Measurements from ENCODE around the gene CLNS1A. TPM values are rescaled to one million over a fixed set of nuclear protein-coding genes. Genes with fewer than 3 reads are reported as not detected.

The CLNS1A gene, protein sequence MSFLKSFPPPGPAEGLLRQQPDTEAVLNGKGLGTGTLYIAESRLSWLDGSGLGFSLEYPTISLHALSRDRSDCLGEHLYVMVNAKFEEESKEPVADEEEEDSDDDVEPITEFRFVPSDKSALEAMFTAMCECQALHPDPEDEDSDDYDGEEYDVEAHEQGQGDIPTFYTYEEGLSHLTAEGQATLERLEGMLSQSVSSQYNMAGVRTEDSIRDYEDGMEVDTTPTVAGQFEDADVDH
- polyA plus RNA-seq (2012; ENCODE audit: insufficient read length, low read depth): 97.8 TPM

GRCh38 chr11:77637345-77638165 lies at the start of gene CLNS1A:
Gene CLNS1A (minus strand): TSS chr11:77637794. CDS start chr11:77637714, 80 bp downstream.
- TF ChIP-seq FOXP2 (optimal IDR thresholded peaks at IDR 0.05; ENCODE audit: borderline replicate concordance, extremely low read depth, extremely low read length, insufficient read depth) (peak; percentile 86), SIN3A (IDR thresholded peaks at IDR 0.05; ENCODE audit: borderline replicate concordance, insufficient read depth, low read length) (peak; percentile 97; the same call in 1 of the 2 replicates), POLR2AphosphoS5 (IDR thresholded peaks at IDR 0.05; ENCODE audit: low read depth, low read length) (peak; percentile 97), TAF1 (IDR thresholded peaks at IDR 0.05; ENCODE audit: borderline replicate concordance, insufficient read depth, low read length) (peak; percentile 98)
- TF ChIP-seq, protein P1, sequence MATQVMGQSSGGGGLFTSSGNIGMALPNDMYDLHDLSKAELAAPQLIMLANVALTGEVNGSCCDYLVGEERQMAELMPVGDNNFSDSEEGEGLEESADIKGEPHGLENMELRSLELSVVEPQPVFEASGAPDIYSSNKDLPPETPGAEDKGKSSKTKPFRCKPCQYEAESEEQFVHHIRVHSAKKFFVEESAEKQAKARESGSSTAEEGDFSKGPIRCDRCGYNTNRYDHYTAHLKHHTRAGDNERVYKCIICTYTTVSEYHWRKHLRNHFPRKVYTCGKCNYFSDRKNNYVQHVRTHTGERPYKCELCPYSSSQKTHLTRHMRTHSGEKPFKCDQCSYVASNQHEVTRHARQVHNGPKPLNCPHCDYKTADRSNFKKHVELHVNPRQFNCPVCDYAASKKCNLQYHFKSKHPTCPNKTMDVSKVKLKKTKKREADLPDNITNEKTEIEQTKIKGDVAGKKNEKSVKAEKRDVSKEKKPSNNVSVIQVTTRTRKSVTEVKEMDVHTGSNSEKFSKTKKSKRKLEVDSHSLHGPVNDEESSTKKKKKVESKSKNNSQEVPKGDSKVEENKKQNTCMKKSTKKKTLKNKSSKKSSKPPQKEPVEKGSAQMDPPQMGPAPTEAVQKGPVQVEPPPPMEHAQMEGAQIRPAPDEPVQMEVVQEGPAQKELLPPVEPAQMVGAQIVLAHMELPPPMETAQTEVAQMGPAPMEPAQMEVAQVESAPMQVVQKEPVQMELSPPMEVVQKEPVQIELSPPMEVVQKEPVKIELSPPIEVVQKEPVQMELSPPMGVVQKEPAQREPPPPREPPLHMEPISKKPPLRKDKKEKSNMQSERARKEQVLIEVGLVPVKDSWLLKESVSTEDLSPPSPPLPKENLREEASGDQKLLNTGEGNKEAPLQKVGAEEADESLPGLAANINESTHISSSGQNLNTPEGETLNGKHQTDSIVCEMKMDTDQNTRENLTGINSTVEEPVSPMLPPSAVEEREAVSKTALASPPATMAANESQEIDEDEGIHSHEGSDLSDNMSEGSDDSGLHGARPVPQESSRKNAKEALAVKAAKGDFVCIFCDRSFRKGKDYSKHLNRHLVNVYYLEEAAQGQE (IDR thresholded peaks at IDR 0.05; ENCODE audit: insufficient read depth in 1 of 2, low read depth in 2 of 2, low read length in 2 of 2): peak in 1 of 2 experiments; percentile 57; a peak in 2 of 4 replicates

- TF ChIP-seq TAF1 (IDR thresholded peaks at IDR 0.05; ENCODE audit: borderline replicate concordance, insufficient read depth, low read length): no peak
- no peak for TF ChIP-seq POLR2AphosphoS5 (IDR thresholded peaks at IDR 0.05; ENCODE audit: low read depth, low read length)
- no peak for TF ChIP-seq FOXP2 (optimal IDR thresholded peaks at IDR 0.05; ENCODE audit: borderline replicate concordance, extremely low read depth, extremely low read length, insufficient read depth)
- TF ChIP-seq, protein P1 (IDR thresholded peaks at IDR 0.05; ENCODE audit: insufficient read depth in 1 of 2, low read depth in 2 of 2, low read length in 2 of 2): no peak
- TF ChIP-seq SIN3A (IDR thresholded peaks at IDR 0.05; ENCODE audit: borderline replicate concordance, insufficient read depth, low read length): no peak
These were observed 49.5 kb upstream of the CLNS1A start for GRCh38 chr11:77687088-77687487.

GRCh38 chr11:77677138-77677537 lies 39.5 kb upstream of the CLNS1A start:
- TF ChIP-seq FOXP2 (optimal IDR thresholded peaks at IDR 0.05; ENCODE audit: borderline replicate concordance, extremely low read depth, extremely low read length, insufficient read depth) (no peak), POLR2AphosphoS5 (IDR thresholded peaks at IDR 0.05; ENCODE audit: low read depth, low read length) (no peak), SIN3A (IDR thresholded peaks at IDR 0.05; ENCODE audit: borderline replicate concordance, insufficient read depth, low read length) (no peak), TAF1 (IDR thresholded peaks at IDR 0.05; ENCODE audit: borderline replicate concordance, insufficient read depth, low read length) (no peak)
- TF ChIP-seq, protein P1 (IDR thresholded peaks at IDR 0.05; ENCODE audit: insufficient read depth in 1 of 2, low read depth in 2 of 2, low read length in 2 of 2): no peak

DNA sequence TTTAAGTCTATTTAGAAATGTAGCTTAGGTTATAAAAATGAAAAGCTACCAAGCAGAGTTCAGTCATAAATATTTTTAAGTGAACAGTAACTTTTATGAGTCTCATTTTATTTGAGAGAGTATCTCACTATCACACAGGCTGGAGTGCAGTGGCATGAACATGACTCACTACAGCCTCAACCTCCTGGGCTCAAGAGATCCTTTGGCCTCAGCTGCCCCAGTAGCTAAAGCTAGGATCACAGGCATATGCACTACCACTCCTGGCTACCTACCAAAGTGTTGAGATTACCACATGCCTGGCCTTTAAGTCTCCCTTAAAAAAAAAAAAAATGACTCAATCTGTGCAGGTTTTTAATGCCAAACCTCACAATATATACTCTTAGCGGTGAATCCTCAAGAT lies 34.7 kb upstream of the CLNS1A start:
- TF ChIP-seq TAF1 (IDR thresholded peaks at IDR 0.05; ENCODE audit: borderline replicate concordance, insufficient read depth, low read length) (no peak), POLR2AphosphoS5 (IDR thresholded peaks at IDR 0.05; ENCODE audit: low read depth, low read length) (no peak), FOXP2 (optimal IDR thresholded peaks at IDR 0.05; ENCODE audit: borderline replicate concordance, extremely low read depth, extremely low read length, insufficient read depth) (no peak), SIN3A (IDR thresholded peaks at IDR 0.05; ENCODE audit: borderline replicate concordance, insufficient read depth, low read length) (no peak)
- TF ChIP-seq, protein P1 (IDR thresholded peaks at IDR 0.05; ENCODE audit: insufficient read depth in 1 of 2, low read depth in 2 of 2, low read length in 2 of 2): no peak

Measured in PFSK-1 (cell line).